AG10803 (cell line): Measurements from ENCODE around the gene DOCK1.
"Not testable (repeated sequence)": the region's sequence is repeated elsewhere in the genome, so short reads cannot be mapped to it uniquely, and the experiment has no call there.

ENCODE experiments used
- DNase-seq: peaks from one replicate; pipeline ENCODE4 v3.0.0; 2010; ENCODE audit warnings: low read depth
- H3K4me3 ChIP-seq: 2 replicates; pipeline ENCODE4 v1.5.1; 2011; ENCODE audit warnings: mild to moderate bottlenecking, low read length, control low read depth
- CTCF ChIP-seq: conservative IDR thresholded peaks from 2 replicates; pipeline ENCODE4 v1.5.1; 2011; ENCODE audit warnings: mild to moderate bottlenecking, low read length, control low read depth, inconsistent platforms

DOCK1 gene

DNA sequence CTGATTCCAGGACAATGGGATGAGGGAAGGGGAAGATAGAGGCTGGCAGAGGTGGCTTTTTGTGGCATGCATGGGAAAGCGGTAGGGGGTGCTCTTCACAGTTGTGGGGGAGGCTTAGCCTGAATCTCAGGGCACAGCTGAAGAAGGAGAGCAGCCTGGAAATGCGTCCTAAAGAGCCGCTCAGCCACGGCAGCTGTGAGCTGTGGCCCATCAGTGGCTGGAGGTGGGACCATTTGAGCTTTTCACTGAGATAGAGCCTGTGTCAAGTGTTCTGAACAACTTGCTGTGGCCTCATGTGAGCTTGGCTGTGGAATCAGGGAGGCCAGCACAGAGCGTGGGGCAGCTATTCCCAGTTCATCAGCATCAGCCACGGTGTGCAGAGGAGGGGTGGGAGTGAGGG lies 391.5 kb downstream of the DOCK1 start:
- no peak for TF ChIP-seq CTCF
- no peak for DNase-seq
- H3K4me3 ChIP-seq = no peak overlapping the region

GRCh38 chr10:127298381-127298780 lies 393.2 kb downstream of the DOCK1 start:
- H3K4me3 ChIP-seq = no peak overlapping the region
- TF ChIP-seq CTCF = no peak
- DNase-seq = peak; percentile 65

GRCh38 chr10:127299192-127299591 lies 394.0 kb downstream of the DOCK1 start:
- DNase-seq, H3K4me3 ChIP-seq: not testable (repeated sequence)

- DNase-seq = no peak
- H3K4me3 ChIP-seq = no peak overlapping the region
- TF ChIP-seq CTCF = no peak
These were observed 394.9 kb downstream of the DOCK1 start for GRCh38 chr10:127299956-127300689.

- DNase-seq = no peak
- TF ChIP-seq CTCF = no peak
- no peak overlapping the region for H3K4me3 ChIP-seq
These were observed 395.7 kb downstream of the DOCK1 start for GRCh38 chr10:127300868-127301321.

- no peak for DNase-seq
- TF ChIP-seq CTCF = no peak
- H3K4me3 ChIP-seq = no peak overlapping the region
These were observed 397.1 kb downstream of the DOCK1 start for GRCh38 chr10:127302343-127302742.

- TF ChIP-seq CTCF = no peak
- H3K4me3 ChIP-seq = no peak overlapping the region
- DNase-seq = no peak
These were observed 397.9 kb downstream of the DOCK1 start for GRCh38 chr10:127303105-127303504.
